22Rv1 (cell line): ENCODE measurements around the gene TTLL10.

Experiments used
- CTCF ChIP-seq: fragments of 450-650 bp; IDR thresholded peaks from 2 replicates; pipeline ENCODE4 v1.5.1; 2017; ENCODE audit warnings: mild to moderate bottlenecking
- ZFX ChIP-seq: fragments of 450-650 bp; IDR thresholded peaks from 2 replicates; pipeline ENCODE4 v1.6.1; 2017; ENCODE audit warnings: antibody characterized with exemption, borderline replicate concordance

GRCh38 chr1:1160281-1160930 is 13.3 kb upstream of the TTLL10 start:
- TF ChIP-seq CTCF: no peak
- TF ChIP-seq ZFX: no peak
